ENCODE measurements around the gene DUSP7.

DNA sequence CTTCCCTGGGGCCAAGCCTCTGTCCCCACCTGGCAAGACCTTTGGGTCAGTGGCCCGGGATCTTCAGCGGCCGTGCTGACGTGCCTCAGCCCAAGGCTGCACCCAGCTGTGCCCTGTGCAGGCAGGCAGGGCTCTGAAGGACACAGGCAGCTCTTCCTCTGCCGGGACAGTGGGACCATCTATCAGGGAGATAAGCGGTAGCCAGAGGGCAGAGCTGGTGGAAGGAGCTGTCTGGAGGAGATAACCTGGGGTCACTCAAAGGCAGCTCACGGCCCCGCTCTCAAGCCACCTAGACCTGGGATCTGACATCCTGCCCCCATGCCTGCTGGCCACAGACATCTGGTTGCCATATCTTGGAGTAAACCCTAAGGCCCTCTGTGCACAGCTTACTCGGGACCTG is 27.3 kb downstream of the DUSP7 start:
- TF ChIP-seq CTCF (IDR thresholded peaks at IDR 0.05) (no peak), POLR2A (IDR thresholded peaks at IDR 0.05) (no peak)

Measured in body of pancreas (tissue), 4 donors.